ENCODE data around the gene TMEM150B.

DNA sequence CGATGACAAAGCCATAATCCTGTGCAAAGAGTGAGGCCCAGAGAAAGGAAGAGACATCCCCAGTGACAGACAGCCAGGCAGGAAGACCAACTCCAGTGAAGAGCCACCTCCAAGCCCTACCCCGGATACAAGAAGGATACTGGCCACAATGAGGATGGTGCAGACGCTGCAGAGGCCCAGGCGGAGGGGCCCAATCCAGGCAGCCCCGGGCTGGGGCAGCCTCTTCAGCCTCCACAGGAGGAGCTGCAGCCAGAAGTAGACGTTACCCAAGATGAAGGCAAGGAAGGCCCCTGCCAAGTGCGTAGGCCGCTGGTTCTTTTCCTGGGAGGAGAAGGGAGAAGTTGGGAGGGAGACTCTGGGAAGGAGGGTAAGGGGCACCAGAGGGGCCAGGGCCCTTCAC, 8.5 kb downstream of the TMEM150B start:
- TF ChIP-seq POLR2A (IDR thresholded peaks at IDR 0.05), result no peak
- TF ChIP-seq, protein P1, sequence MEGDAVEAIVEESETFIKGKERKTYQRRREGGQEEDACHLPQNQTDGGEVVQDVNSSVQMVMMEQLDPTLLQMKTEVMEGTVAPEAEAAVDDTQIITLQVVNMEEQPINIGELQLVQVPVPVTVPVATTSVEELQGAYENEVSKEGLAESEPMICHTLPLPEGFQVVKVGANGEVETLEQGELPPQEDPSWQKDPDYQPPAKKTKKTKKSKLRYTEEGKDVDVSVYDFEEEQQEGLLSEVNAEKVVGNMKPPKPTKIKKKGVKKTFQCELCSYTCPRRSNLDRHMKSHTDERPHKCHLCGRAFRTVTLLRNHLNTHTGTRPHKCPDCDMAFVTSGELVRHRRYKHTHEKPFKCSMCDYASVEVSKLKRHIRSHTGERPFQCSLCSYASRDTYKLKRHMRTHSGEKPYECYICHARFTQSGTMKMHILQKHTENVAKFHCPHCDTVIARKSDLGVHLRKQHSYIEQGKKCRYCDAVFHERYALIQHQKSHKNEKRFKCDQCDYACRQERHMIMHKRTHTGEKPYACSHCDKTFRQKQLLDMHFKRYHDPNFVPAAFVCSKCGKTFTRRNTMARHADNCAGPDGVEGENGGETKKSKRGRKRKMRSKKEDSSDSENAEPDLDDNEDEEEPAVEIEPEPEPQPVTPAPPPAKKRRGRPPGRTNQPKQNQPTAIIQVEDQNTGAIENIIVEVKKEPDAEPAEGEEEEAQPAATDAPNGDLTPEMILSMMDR (IDR thresholded peaks at IDR 0.05), result no peak

Measured in adrenal gland (tissue), 5 donors.